Brain microvascular endothelial cell (primary cell): ENCODE data around the gene FBN2.

Experiments
- DNase-seq: peaks from one replicate; pipeline ENCODE4 v3.0.0-alpha.2; 2020
- H3K27ac ChIP-seq: fragments of 250-450 bp; sonication (Bioruptor Pico); 2 replicates; pipeline ENCODE4 v1.5.1; 2020; ENCODE audit warnings: mild to moderate bottlenecking, moderate library complexity
- H3K27me3 ChIP-seq: fragments of 250-450 bp; sonication (Bioruptor Pico); replicated peaks from 2 replicates; pipeline ENCODE4 v1.5.1; 2020; ENCODE audit warnings: mild to moderate bottlenecking
- H3K36me3 ChIP-seq: fragments of 250-450 bp; sonication (Bioruptor Pico); replicated peaks from 2 replicates; pipeline ENCODE4 v1.5.1; 2020; ENCODE audit warnings: mild to moderate bottlenecking
- H3K4me3 ChIP-seq: 2 replicates; pipeline ENCODE4 v1.5.1; 2011; ENCODE audit warnings: low read depth, mild to moderate bottlenecking, control low read depth, low read length, moderate library complexity
- CTCF ChIP-seq: IDR thresholded peaks from 2 replicates; pipeline ENCODE4 v1.5.1; 2011; ENCODE audit warnings: low read depth, mild to moderate bottlenecking, moderate library complexity, low read length, control low read depth, inconsistent platforms; ENCODE audit errors: missing control alignments
- in situ Hi-C: cut with HindIII; loops from 2 replicates; pipeline ENCODE4 v1.10.0; 2017; ENCODE audit warnings: low sequenced_read_pairs, low pct_ligation_motif_present

Gene FBN2

GRCh38 chr5:128572930-128573319 is 34.9 kb upstream of the FBN2 start:
- H3K27ac ChIP-seq: peak overlapping the region; percentile 12
- TF ChIP-seq CTCF: no peak
- no peak overlapping the region for H3K4me3 ChIP-seq
- no peak for DNase-seq
- in situ Hi-C loops: no loop called here
- H3K36me3 ChIP-seq: no peaks in the 10 kb centered on the region
- H3K27me3 ChIP-seq: no peaks in the 10 kb centered on the region

- H3K36me3 ChIP-seq: no peaks in the 10 kb centered on the region
- H3K4me3 ChIP-seq: no peak overlapping the region
- no peak for TF ChIP-seq CTCF
- in situ Hi-C loops: no loop called here
- no peak for DNase-seq
- H3K27ac ChIP-seq: peak overlapping the region; percentile 25
- H3K27me3 ChIP-seq: no peaks in the 10 kb centered on the region
These were observed 34.2 kb upstream of the FBN2 start for GRCh38 chr5:128572051-128572929.

GRCh38 chr5:128566178-128566577 is 28.1 kb upstream of the FBN2 start:
- DNase-seq: no peak
- in situ Hi-C loops: no loop called here
- no peaks in the 10 kb centered on the region for H3K36me3 ChIP-seq
- no peak overlapping the region for H3K4me3 ChIP-seq
- TF ChIP-seq CTCF: no peak
- no peaks in the 10 kb centered on the region for H3K27me3 ChIP-seq
- H3K27ac ChIP-seq: no peak overlapping the region

GRCh38 chr5:128559300-128560297 is 21.6 kb upstream of the FBN2 start:
- no peak for TF ChIP-seq CTCF
- no peaks in the 10 kb centered on the region for H3K27me3 ChIP-seq
- no peak overlapping the region for H3K4me3 ChIP-seq
- H3K36me3 ChIP-seq: no peaks in the 10 kb centered on the region
- no peak overlapping the region for H3K27ac ChIP-seq
- DNase-seq: peak; percentile 33
- in situ Hi-C loops: no loop called here

GRCh38 chr5:128553747-128554146 is 15.7 kb upstream of the FBN2 start:
- TF ChIP-seq CTCF: no peak
- DNase-seq: no peak
- H3K4me3 ChIP-seq: no peak overlapping the region
- H3K36me3 ChIP-seq: no peaks in the 10 kb centered on the region
- in situ Hi-C loops: no loop called here
- no peaks in the 10 kb centered on the region for H3K27me3 ChIP-seq
- H3K27ac ChIP-seq: no peak overlapping the region
